ENCODE results near the gene MCM6. TPM values are rescaled to one million over a fixed set of nuclear protein-coding genes. Genes with fewer than 3 reads are reported as not detected.
A peak's percentile ranks its signal among the peaks of the same experiment; 100 is the strongest.

Gene MCM6
- total RNA-seq, 1 experiment from 2014 or later, result 113 TPM

GRCh38 chr2:135836596-135837270, 39.5 kb downstream of the MCM6 start, which contains the start of gene LCT:
Gene LCT, minus strand, starts transcription at chr2:135837184. Its CDS starts 15 bp downstream, at chr2:135837169.
- Mint-ChIP-seq H3K36me3 (ENCODE audit: insufficient read depth in 1 of 3, low read depth in 3 of 3) (peaks cover 1 to 16% (median 13%) of the 10 kb centered on the region in 3 experiments; a peak in 5 of 7 replicates), H3K9me3 (no peaks in the 10 kb centered on the region), H3K4me3 (no peak within 1 kb of the TSS), H3K27ac (peak within 1 kb of the TSS in 1 of 3 experiments; percentile 15; a peak in 2 of 7 replicates), H3K27me3 (ENCODE audit: low read depth) (no peaks in the 10 kb centered on the region), H3K4me1 (no peaks in the 10 kb centered on the region; a peak in 1 of 4 replicates)
- Histone ChIP-seq H2BK120ac (ENCODE audit: low read depth, low read length, poor library complexity, severe bottlenecking) (no peak within 1 kb of the TSS), H4K8ac (replicated peaks; ENCODE audit: insufficient read length, low read depth, low read length) (no peak within 1 kb of the TSS), H3K9ac (ENCODE audit: extremely low read depth, insufficient read length, low read length) (no peak within 1 kb of the TSS), H2BK12ac (ENCODE audit: insufficient read length, low read depth, low read length) (no peak within 1 kb of the TSS), H3K23me2 (ENCODE audit: insufficient read length, low read depth, low read length, poor library complexity, severe bottlenecking) (no peaks in the 10 kb centered on the region), H3T11ph (ENCODE audit: low read length) (no peak within 1 kb of the TSS), H2AK5ac (ENCODE audit: insufficient read length, low read length) (no peak within 1 kb of the TSS), H4K5ac (ENCODE audit: insufficient read length, low read depth, low read length) (no peak within 1 kb of the TSS), H3K4ac (ENCODE audit: low read depth, low read length) (no peak within 1 kb of the TSS), H3K56ac (ENCODE audit: insufficient read length, low read depth, low read length) (no peak within 1 kb of the TSS), H3K79me1 (ENCODE audit: insufficient read depth, low read depth, low read length, poor library complexity, severe bottlenecking) (no peaks in the 10 kb centered on the region), H3K27ac (ENCODE audit: insufficient read length, low read depth, low read length) (no peak within 1 kb of the TSS), H2BK15ac (ENCODE audit: low read depth, low read length) (no peak within 1 kb of the TSS), H2BK20ac (ENCODE audit: low read depth, low read length, poor library complexity, severe bottlenecking) (no peak within 1 kb of the TSS), H3K4me1 (ENCODE audit: insufficient read depth, low read length) (no peaks in the 10 kb centered on the region), H3K23ac (ENCODE audit: insufficient read length, low read depth, low read length) (no peak within 1 kb of the TSS), H4K91ac (ENCODE audit: insufficient read length, low read depth, low read length) (no peak within 1 kb of the TSS), H2AFZ (ENCODE audit: low read length) (no peak within 1 kb of the TSS), H3K9me3 (ENCODE audit: control insufficient read depth, low read depth, low read length) (no peaks in the 10 kb centered on the region), H2BK5ac (ENCODE audit: insufficient read length, low read length) (no peak within 1 kb of the TSS), H3K27me3 (ENCODE audit: insufficient read depth, low read length) (no peaks in the 10 kb centered on the region), H4K20me1 (ENCODE audit: control insufficient read depth, insufficient read depth, insufficient read length) (no peaks in the 10 kb centered on the region), H3K4me2 (ENCODE audit: insufficient read depth, insufficient read length, low read length) (no peak within 1 kb of the TSS), H3K14ac (ENCODE audit: insufficient read depth, low read length) (no peak within 1 kb of the TSS), H3K18ac (ENCODE audit: insufficient read length, low read depth, low read length) (no peak within 1 kb of the TSS), H3K79me2 (ENCODE audit: insufficient read depth, low read length) (no peaks in the 10 kb centered on the region)
- DNase-seq, result no peak
- no CpG with 5 or more reads among the region's 12 CpGs for WGBS (ENCODE audit: extremely low coverage, insufficient read length, low lambda C conversion rate)
- no peak for TF ChIP-seq CTCF (conservative IDR thresholded peaks at IDR 0.05)

Measured in H9 (cell line).